Chondrocyte (in vitro differentiated cells): ENCODE measurements around the gene TTLL6. TPM values are rescaled to one million over a fixed set of nuclear protein-coding genes. Genes with fewer than 3 reads are reported as not detected.
A peak's percentile ranks its signal among the peaks of the same experiment; 100 is the strongest.
"Not testable (repeated sequence)": the region's sequence is repeated elsewhere in the genome, so short reads cannot be mapped to it uniquely, and the experiment has no call there.

Source experiments
- DNase-seq: peaks from one replicate; pipeline ENCODE4 v3.0.0; 2021; ENCODE audit warnings: mixed read lengths, low spot score
- H3K27ac Mint-ChIP-seq: one replicate; pipeline ENCODE4 v1.8.0; 2021; ENCODE audit warnings: mild to moderate bottlenecking, moderate library complexity, mixed read lengths; ENCODE audit not compliant: unreplicated experiment
- H3K27me3 Mint-ChIP-seq: 2 replicates; pipeline ENCODE4 v1.8.0; 2021; ENCODE audit warnings: low read depth, mixed read lengths
- H3K36me3 Mint-ChIP-seq: 2 replicates; pipeline ENCODE4 v1.8.0; 2021; ENCODE audit warnings: low read depth, mixed read lengths
- H3K4me1 Mint-ChIP-seq: 2 replicates; pipeline ENCODE4 v1.8.0; 2021; ENCODE audit warnings: low read depth, mild to moderate bottlenecking, mixed read lengths
- H3K4me3 Mint-ChIP-seq: one replicate; pipeline ENCODE4 v1.8.0; 2021; ENCODE audit warnings: mild to moderate bottlenecking, moderate library complexity, mixed read lengths; ENCODE audit not compliant: unreplicated experiment
- H3K9me3 Mint-ChIP-seq: 2 replicates; pipeline ENCODE4 v1.8.0; 2021; ENCODE audit warnings: low read depth, mixed read lengths
- total RNA-seq: library from RNA; stranded (reverse); gene quantifications from 3 replicates; pipeline ENCODE4 v1.2.1, GENCODE V29; 2021
- TF ChIP-seq, protein P1 (sequence below): fragments of 200-600 bp; sonication (generic); IDR thresholded peaks from 2 replicates; pipeline ENCODE4 v1.5.0; 2021; ENCODE audit warnings: antibody characterized with exemption, mild to moderate bottlenecking, moderate library complexity

TTLL6 gene
- total RNA-seq, 1 donor from 2014 or later = not detected

DNA sequence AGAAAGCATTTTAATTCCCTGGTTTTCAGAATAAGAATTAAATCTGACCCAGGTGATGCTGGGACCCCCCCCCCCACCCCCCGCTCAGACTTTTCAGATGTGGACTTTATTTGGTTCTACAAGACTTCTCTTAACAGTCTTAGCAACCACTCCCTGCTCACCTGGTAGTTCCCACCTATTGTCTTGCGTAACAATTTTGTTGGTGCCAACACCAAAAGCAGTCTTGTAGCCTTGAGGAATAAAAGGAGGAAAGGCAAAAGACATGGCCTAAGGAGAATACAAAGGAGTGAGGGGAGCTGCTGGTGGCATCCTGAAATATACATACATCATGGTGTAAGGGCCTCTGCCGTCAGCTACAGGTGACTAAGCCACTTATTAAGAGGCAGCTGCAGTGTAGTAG lies 5.0 kb downstream of the TTLL6 start:
- peaks cover 38% of the 10 kb centered on the region for H3K27me3 Mint-ChIP-seq
- no peak overlapping the region for H3K27ac Mint-ChIP-seq
- H3K4me1 Mint-ChIP-seq = peaks cover 8% of the 10 kb centered on the region
- DNase-seq = no peak
- H3K36me3 Mint-ChIP-seq = no peaks in the 10 kb centered on the region
- TF ChIP-seq, protein P1, sequence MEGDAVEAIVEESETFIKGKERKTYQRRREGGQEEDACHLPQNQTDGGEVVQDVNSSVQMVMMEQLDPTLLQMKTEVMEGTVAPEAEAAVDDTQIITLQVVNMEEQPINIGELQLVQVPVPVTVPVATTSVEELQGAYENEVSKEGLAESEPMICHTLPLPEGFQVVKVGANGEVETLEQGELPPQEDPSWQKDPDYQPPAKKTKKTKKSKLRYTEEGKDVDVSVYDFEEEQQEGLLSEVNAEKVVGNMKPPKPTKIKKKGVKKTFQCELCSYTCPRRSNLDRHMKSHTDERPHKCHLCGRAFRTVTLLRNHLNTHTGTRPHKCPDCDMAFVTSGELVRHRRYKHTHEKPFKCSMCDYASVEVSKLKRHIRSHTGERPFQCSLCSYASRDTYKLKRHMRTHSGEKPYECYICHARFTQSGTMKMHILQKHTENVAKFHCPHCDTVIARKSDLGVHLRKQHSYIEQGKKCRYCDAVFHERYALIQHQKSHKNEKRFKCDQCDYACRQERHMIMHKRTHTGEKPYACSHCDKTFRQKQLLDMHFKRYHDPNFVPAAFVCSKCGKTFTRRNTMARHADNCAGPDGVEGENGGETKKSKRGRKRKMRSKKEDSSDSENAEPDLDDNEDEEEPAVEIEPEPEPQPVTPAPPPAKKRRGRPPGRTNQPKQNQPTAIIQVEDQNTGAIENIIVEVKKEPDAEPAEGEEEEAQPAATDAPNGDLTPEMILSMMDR = no peak
- H3K9me3 Mint-ChIP-seq = no peaks in the 10 kb centered on the region
- no peak overlapping the region for H3K4me3 Mint-ChIP-seq

DNA sequence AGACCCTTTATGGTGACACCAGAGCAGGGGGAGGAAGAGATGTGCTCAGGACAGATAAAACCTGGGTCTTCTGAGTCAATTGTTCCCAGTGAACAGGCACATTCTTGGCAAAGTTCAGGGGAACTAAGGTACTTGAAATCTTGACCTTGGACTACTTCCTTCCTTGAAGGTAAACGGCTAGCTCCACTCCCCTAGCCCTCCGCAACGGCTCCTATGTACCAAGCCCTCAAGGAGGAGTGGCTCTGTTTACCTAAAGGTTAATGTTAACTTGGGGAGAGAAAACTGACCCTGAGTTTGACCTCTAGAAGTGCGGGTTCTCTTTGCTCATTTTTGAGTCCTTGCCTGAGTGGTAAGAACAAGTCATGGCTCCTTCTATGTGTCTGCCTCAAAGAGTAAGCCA lies 7.8 kb downstream of the TTLL6 start:
- H3K27me3 Mint-ChIP-seq = peaks cover 36% of the 10 kb centered on the region
- no peaks in the 10 kb centered on the region for H3K36me3 Mint-ChIP-seq
- peak; percentile 22 for DNase-seq
- H3K27ac Mint-ChIP-seq = no peak overlapping the region
- no peaks in the 10 kb centered on the region for H3K4me1 Mint-ChIP-seq
- no peaks in the 10 kb centered on the region for H3K9me3 Mint-ChIP-seq
- H3K4me3 Mint-ChIP-seq = no peak overlapping the region
- TF ChIP-seq, protein P1 = no peak

DNA sequence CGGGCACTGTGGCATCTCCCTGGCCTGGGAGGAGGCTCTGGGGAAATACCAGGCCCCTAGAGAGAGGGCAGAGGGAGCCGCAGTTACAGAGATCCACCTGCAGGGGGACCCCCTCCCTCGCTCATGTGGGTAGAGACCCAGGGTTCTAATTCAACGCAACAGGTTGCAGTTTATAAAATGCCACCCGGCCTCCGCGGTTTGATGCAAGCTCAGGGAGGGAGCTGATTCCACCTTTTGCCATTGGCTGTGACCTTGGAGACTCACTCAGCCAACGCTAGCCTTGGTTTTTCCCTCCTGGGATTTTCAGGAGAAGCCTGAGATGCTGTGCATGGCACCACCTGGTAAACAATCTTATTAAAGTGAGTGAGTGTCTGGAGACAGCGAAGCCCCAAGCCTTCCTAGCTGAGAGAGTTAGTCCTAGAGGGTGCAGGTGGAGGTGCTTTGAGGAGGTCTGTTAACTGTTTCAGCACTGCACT lies 12.1 kb downstream of the TTLL6 start:
- no peak for DNase-seq
- peaks cover 36% of the 10 kb centered on the region for H3K27me3 Mint-ChIP-seq
- H3K4me1 Mint-ChIP-seq = no peaks in the 10 kb centered on the region
- H3K36me3 Mint-ChIP-seq = no peaks in the 10 kb centered on the region
- TF ChIP-seq, protein P1 = peak; percentile 98
- H3K9me3 Mint-ChIP-seq = no peaks in the 10 kb centered on the region
- no peak overlapping the region for H3K4me3 Mint-ChIP-seq
- H3K27ac Mint-ChIP-seq = no peak overlapping the region

DNA sequence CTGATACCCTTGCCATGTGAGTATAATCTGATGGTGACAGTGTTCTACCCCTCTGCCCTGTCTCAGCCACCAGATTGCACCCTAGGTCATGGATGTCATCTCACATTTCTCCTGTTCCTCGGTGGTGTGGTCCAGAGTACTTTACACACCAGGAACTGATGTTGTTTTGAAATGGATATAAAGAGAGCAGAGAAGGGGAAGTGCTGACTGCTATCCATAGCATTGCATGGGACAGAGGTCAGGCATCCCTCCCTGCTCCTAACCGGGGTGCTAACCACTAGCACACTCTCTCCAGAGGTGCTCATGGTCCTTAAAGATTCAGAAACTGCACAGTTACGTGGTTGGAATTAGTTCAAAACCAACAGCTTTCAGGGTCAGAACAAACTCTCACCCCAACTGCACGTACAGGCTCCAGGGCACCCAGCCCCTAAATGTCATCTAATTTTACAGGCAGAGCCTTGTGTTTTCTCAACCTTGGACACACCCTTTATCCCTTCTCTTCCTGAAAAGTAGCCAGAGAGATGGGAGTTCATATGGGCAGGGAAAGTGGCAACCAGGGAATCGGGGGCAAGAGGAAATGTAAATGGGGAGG lies 16.3 kb downstream of the TTLL6 start:
- TF ChIP-seq, protein P1 = no peak
- no peaks in the 10 kb centered on the region for H3K4me1 Mint-ChIP-seq
- H3K27me3 Mint-ChIP-seq = peaks cover 48% of the 10 kb centered on the region
- DNase-seq = no peak
- H3K4me3 Mint-ChIP-seq = no peak overlapping the region
- H3K36me3 Mint-ChIP-seq = no peaks in the 10 kb centered on the region
- no peak overlapping the region for H3K27ac Mint-ChIP-seq
- H3K9me3 Mint-ChIP-seq = no peaks in the 10 kb centered on the region

DNA sequence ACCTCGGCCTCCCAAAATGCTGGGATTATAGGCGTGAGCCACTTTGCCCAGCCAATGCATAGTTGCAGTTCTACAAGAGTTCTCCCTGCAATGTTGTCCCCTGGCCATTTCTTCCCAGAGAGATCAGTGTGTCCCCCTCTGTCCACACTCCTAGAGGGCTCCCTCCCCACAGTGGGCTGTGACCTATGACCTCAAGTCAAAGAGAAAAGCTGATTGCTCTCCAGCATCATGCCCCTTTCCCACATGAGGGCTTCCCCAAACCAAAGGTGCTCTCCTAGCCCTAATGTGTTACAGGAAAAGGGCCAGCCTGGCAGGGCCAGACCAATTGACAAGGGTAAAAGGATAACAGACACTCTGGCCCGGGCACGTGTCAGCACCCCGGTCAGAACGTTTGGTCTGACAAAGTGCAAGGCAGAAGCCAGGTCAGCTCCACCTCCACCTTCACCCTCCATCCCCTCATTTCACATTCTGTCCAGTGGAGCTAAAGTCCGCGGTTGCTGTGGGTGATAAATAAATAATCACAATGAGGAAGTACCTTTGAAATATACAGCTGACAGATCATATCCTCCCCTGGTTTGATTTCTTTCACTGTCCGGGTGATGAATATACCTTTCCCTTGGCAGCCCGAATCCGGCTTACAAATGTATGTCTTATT lies 17.8 kb downstream of the TTLL6 start:
- no peak for DNase-seq
- peaks cover 44% of the 10 kb centered on the region for H3K27me3 Mint-ChIP-seq
- peaks cover 3% of the 10 kb centered on the region for H3K36me3 Mint-ChIP-seq
- H3K4me3 Mint-ChIP-seq = no peak overlapping the region
- H3K4me1 Mint-ChIP-seq = peaks cover 5% of the 10 kb centered on the region
- no peaks in the 10 kb centered on the region for H3K9me3 Mint-ChIP-seq
- H3K27ac Mint-ChIP-seq = no peak overlapping the region
- TF ChIP-seq, protein P1 = no peak

DNA sequence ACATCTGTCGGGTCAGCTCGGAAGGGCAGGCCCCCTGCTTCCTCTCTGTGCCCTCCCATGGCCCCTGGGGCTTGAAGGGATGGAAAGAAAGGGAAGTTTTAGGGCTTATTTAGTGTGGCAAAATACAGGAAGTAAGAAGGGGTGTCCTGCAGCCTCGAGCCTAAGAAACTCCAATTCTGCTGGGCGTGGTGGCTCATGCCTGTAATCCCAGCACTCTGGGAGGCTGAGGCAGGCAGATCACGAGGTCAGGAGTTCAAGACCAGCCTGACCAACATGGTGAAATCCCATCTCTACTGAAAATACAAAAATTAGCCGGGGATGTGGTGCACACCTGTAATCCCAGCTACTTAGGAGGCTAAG lies 20.9 kb downstream of the TTLL6 start:
- H3K27ac Mint-ChIP-seq, H3K4me3 Mint-ChIP-seq: not testable (repeated sequence)

More for the DNA sequence above, 20.9 kb downstream of the TTLL6 start:
- DNase-seq, H3K4me1 Mint-ChIP-seq, H3K9me3 Mint-ChIP-seq, H3K36me3 Mint-ChIP-seq: not testable (repeated sequence)
- peaks cover 52% of the 10 kb centered on the region for H3K27me3 Mint-ChIP-seq
